Measurements from ENCODE around the gene DIDO1.

Gene DIDO1

GRCh38 chr20:62908971-62909791, 17.1 kb downstream of the DIDO1 start:
- DNase-seq: peak; percentile 90 to 98 (median 92)

DNA sequence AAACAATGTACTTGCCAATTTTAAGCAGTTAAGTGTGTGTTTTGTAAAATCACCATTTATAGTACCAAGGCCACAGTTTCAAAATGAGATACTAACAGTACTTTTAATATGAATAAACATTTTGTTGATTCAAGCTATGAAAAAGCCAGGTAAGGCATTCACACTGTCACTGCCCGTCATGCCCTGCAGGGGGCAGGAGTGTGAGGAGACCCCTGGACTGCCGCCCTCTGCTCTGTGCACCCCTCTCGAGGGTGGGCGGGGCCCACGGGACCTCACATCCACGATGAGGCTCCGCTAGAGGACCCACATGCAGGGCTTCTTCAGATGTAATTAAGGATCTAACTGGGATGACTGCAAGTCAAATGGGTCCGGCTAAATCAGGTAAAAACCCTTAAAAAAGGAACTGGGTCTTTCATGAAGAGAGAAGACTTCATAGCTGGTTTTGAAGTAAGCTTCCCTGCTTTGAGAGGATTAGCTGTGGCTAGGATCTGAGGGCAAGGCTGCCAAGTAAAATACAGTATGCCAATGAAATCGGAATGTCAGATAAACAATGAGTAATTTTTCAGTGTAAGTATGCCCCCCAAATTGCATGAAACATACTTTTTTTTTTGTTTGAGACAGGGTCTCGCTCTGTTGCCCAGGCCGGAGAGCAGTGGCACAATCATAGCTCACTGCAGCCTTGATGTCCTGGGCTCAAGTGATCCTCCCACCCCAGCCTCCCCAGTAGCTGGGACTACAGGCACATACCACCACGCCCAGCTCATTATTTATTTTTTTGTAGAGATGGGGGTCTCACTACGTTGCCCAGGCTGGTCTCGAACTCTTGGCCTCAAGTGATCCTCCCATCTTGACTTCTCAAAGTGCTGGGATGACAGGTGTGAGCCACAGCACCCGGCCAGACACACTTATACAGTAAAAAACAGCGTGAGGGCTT, 18.7 kb downstream of the DIDO1 start:
- DNase-seq: no peak

- DNase-seq: no peak
Observed at GRCh38 chr20:62906647-62907375, 19.5 kb downstream of the DIDO1 start.

DNA sequence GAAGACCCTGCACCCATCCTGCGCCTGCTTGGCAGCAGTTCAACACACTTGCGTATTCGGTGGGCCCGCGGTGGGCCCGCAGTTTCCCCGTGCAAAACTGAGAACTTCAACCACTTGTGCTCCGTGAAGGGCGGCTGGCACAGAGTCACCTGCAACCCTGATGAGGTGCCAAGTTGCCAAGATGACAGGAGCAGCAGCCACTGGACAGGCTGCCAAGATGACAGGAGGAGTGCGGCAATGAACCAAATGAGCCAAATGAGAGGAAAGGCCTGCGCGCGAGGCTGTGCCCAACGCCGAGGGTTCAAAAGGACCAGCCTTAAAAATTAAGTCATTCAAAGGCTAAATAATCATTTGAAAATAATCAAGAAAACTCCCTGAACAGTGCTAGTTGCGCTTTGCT, 20.1 kb downstream of the DIDO1 start:
- no peak for DNase-seq

DNA sequence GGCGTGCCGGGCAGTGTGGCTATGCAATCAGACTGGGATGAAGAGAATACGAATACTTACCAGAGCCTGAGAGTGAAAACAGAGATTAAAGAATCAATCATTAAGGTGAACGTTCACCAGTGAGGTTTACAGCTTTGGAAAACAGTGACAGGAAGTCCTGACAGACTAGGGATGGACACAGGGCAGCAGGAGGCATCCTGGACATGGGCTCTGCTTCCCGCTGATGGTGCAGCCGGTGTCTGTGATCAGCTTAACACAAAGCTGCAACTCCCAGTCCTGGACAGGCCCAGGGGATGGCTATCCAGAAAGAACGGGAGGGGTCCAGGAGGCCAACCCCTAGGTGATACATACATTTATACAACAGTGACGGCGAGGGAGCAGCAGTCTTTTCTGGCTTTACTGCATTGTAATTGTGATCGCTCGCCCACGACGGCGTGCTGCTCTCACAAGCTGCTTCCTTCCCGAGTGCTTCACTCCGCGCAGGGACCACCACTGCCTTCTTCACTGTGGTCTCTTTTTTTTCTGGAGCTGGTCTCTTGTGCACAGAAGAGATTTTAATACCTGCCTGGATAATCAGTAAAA, 20.7 kb downstream of the DIDO1 start:
- DNase-seq: no peak

- DNase-seq: no peak
Observed at GRCh38 chr20:62902926-62903615, 23.2 kb downstream of the DIDO1 start.

DNA sequence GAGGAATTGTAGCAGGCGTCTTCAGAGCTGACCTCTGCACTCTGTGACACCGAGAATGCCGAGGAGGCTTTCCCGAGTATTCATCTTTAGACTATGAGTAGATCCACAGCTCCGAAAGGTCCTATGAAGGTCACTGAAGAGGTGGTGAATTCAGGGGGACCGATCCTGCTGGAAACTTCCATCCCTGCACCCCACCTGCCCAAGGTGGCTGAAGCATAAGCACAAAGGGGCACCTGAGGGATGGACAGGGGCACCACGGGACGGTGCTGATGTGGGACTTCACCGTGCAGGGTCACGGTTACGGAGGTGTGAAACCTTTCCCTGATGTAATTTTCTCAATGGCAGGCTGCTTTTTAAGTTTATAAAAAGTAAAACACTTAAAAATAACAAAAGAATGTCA, 24.4 kb downstream of the DIDO1 start:
- DNase-seq: no peak

GRCh38 chr20:62900692-62901584, 25.4 kb downstream of the DIDO1 start:
- DNase-seq: peak in 2 of 3 experiments; percentile 64 to 73

- DNase-seq: peak; percentile 56 to 78 (median 74)
Observed at GRCh38 chr20:62900052-62900691, 26.1 kb downstream of the DIDO1 start.

- no peak for DNase-seq
Observed at GRCh38 chr20:62899633-62900051, 26.7 kb downstream of the DIDO1 start.

GRCh38 chr20:62898970-62899632, 27.2 kb downstream of the DIDO1 start:
- DNase-seq: peak in 1 of 3 experiments; percentile 76

DNA sequence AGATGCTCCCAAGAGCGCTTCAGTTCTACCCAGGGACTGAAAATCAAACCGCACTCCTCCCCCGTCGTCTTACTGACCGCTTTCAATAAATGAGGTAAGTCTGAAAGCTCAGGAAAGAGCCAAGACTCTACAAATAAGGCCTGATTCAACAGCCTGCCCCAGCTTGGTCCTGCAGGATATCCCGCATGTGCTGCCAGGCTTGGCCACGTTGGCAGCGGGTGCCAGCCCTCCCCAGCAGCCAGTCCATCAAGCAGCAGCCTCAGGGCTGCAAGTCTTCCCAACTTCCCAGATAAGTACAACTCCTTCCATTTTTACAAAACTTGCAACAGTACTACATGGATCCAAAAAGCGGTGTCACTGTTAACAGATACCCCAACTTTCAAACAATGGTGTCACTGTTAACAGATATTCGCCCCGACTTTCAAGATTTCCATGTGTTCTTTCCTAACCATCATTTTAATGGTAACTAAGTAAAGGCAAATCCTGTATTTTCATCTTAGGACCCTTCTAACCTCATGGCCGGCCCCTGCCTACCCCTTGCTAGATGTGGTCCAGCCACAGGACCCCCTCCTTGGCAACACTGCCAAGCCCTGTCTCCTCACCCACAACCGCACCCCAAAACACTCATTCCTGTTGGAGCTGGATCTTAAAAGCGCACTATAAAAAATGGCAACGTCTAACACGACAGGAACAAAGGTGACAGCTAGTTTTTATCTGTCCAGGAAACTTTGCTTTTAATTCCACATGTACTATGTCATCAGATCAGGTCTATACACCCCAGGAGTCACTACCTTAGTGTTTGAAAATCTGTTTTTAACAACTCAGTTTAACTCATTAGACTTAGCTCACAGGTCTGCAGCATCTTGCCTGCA, 28.0 kb downstream of the DIDO1 start:
- no peak for DNase-seq

- DNase-seq: no peak
Observed at GRCh38 chr20:62897666-62898065, 28.6 kb downstream of the DIDO1 start.

GRCh38 chr20:62896526-62896925, 29.8 kb downstream of the DIDO1 start:
- peak in 1 of 3 experiments; percentile 72 for DNase-seq

GRCh38 chr20:62895539-62895938, 30.8 kb downstream of the DIDO1 start:
- no peak for DNase-seq

GRCh38 chr20:62894261-62894660, 32.0 kb downstream of the DIDO1 start:
- DNase-seq: no peak

DNA sequence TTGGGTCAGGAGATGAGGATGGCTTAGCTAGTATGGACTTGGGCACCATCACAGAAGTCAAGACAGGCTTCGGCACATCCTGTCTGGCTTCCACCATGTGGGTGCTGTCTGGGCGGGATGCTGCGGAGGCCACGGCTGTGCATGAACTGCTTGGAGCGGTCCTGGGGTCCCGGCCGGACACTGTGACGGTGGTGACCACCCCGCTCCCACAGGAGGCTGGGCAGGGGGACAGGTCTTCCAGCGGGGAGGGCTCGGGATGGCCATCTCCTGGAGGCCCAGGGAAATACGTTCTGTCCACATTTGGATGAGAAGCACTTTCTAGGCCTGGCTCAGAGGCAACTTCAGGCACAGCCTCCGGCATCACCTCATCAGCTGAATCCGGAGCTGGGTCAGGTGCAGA, 32.6 kb downstream of the DIDO1 start:
- no peak for DNase-seq

All from NCI-H1417 (cell line).